ENCODE measurements around the gene AMBRA1.

The AMBRA1 gene

DNA sequence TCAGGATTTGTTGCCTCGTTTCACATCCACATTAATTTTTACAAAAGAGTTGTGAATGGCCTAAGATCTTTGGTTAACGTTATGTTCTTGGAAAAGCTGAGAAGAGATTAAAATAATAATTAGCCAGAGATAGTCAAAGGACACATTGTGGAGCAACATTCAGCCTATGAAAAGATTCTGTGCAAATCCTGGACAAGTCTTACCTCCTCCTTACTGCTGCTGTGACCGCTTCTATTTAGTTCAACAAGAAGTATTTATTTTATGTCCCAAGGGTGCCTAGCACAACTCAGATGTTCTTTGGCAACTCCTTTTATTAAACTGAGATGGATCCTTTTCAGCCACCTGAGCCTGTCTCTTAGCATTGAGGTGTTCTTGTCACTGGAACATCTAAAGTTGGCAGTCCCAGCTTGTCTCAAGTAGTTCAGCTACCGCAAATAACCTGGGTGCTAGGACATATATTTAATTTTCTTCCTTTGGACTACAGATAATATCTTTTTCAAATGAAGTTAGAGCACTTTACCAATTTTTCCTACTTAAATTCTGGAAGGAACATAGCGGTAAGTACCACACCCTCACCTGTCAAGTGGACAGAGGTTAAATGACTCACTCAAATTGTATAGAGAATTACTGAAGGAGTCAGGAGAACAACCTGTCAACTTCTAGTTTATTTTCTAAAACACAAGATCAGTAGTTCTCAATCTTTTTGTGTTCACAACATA lies 121.7 kb downstream of the AMBRA1 start:
- DNase-seq: no peak

- DNase-seq: no peak
Observed at GRCh38 chr11:46469926-46470325, 123.9 kb downstream of the AMBRA1 start.

DNA sequence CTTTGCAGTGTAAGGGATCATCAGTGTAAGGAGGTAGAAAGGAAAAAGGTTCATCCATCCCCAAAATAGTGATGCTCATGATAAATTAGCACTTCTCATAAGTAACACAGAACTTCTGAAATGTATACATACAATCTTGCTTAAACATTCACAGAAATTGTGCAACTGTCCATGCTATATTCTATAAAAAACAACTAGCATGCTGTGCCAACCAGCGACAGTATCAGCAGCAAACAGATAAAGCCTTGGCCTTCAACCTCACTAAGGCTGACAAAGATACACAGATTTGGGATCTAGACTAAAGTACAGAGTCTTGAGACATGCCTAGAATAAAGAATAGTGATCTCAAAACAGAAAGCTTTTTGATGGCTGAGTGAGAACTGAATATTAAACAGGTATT lies 128.1 kb downstream of the AMBRA1 start:
- DNase-seq: no peak

DNA sequence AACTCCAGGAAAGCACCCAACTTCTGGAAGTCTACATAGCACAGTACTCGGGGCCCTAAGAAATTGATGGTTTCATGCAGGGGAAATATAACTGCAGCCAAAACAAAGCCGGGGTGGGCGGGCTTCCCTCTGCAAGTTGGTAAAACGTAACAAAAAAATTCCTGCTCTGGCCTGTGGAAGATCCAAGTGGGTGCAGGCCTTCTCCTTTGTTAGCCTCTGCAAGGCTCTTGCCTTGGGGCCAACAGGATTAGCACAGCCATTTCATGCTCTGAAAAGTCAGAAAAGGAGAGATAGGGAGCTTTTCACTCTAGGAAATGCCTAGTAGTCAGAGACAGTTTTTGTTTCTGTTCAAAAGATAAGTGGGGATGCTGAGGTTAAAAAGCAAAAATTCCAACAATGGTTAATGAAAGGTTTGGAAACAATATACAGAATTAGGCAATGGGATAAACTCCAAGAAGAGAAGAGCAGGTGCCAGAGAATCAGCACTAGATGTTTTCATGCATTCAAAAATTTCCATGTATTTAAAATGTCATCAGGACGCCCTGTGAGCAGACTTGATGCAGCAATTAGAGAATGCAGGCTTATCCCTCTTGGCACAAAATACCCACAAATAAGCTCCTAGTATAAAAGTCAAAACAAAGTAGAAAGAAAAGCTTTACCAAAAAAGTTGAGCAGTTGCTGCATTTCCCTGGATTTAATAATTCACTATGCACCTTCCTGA lies 130.0 kb downstream of the AMBRA1 start:
- DNase-seq: no peak

- no peak for DNase-seq
Observed at GRCh38 chr11:46461461-46461927, 132.3 kb downstream of the AMBRA1 start.

DNA sequence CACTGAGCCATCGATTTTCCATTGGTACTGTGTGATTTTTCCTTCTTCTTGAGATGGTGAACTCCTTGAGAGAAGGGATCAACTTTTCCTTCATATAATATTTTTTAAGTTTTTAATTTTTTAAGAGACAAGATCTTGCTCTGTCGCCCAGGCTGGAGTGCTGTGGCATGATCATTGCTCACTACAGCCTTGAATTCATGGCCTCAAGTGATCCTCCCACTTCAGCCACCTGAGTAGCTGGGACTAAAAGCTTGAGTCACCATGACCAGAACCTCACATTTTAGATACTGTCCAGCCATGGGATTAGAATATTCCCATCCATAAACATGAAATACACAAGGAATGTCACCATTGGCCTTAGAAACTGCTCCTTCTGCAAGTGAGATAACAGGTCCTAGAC lies 135.3 kb downstream of the AMBRA1 start:
- no peak for DNase-seq

DNA sequence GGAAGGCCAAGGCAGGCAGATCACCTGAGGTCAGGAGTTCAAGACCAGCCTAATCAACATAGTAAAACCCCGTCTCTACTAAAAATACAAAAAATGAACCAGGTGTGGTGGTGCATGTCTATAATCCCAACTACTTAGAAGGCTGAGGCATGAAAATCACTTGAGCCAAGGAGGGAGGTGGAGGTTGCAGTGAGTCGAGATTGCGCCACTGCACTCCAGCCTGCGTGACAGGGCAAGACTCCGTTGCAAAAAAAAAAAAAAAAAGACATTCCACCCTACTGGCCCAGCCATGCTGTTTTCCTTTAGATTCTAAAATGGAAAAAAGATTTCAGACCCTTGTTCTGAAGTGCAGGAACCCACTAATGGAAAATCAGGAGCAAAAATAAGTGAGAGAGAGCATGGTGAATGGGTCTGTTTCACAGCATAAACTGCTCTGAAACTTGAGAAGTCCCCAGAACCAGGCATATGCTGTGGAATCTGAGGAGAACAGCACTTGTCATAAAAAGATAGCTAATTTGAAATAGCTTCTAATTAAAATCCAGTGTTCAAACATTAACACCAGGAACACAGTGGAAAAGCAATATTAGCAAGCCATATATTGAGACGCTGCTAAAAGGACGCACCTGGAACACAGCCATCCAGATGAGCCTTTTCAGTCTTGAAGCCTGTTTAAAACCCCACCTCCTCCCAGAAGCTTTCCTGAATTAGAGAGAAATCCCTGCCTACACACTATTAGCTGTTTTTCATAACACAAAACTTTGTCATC lies 136.0 kb downstream of the AMBRA1 start:
- DNase-seq: no peak

DNA sequence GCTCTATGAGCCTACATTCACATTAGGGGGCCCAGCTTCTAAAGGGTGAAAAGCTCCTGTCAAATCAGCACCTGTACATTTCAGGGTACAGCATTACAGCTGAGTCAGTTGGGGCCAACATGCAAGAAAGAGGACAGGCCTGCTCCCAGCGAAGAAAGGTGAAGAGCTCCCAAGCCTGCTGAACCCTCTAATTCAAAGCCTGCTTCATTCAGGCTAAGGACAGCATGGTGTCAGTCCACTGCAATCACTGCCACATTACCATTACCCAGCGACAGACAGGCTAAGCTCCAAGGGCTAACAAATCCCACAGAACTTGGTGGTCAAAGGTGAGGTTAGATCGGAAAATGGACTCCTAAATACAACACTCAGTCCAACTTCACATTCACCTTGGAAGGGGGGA lies 136.8 kb downstream of the AMBRA1 start:
- DNase-seq: no peak

DNA sequence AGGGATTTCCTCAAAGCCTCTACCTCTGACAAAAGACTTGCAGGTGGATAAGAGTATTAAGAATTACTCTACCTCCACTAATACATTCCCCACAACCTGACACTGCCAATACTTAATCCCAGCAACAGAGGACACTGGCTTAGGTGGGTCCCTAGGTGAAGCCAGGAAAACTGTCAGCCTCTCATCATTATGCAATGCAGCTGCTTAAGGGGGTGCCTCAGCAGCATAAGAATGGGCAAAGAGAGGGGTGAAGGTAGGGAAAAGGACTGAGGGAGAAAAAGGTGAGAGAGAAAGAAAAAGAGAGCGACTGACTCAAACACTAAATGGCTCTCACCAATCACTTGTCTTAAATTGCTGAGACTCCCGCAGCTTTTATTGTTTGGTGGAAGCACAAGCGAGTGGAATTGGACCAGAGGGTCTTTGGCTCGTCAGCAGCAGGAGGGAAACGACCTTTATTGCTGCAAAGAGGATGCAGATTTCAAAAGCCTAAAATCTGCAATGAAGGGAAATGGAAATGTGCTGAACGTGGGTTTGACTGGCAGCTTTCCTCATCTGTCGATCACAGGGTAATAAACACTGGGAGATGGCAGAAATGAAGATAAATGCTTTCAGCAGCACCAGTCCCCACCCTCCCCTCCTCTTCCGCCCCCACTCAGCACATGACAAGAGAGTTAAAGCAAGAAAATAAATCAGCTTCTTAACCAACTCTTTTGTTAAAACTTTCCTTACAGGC lies 137.4 kb downstream of the AMBRA1 start:
- no peak for DNase-seq

GRCh38 chr11:46455834-46456233 lies 138.0 kb downstream of the AMBRA1 start:
- DNase-seq: no peak

DNA sequence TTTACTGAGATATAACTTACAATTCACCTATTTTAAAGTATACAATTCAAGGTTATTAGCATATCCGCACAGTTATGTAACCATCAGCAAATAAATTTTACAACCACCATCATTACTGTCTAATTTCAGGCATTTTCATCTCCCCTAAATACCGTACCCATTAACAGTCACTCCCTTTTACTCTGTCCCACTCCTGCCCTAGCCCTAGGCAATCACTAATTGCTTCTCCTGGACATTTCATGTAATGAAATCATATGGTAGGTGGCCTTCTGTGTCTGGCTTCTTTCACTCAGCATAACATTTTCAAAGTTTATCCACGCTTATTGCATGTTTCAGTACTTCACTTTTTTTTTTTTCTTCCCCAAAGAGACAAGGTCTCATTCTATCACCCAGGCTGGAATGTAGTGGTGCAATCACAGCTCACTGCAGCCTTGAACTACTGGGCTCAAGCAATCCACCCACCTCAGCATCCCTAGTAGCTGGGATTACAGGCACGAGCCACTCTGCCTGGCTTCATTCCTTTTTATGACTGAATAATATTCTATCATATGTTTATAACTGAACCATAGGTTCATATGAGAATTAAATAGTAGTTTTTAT lies 140.8 kb downstream of the AMBRA1 start:
- no peak for DNase-seq

GRCh38 chr11:46451759-46452158 lies 142.1 kb downstream of the AMBRA1 start:
- DNase-seq: no peak

DNA sequence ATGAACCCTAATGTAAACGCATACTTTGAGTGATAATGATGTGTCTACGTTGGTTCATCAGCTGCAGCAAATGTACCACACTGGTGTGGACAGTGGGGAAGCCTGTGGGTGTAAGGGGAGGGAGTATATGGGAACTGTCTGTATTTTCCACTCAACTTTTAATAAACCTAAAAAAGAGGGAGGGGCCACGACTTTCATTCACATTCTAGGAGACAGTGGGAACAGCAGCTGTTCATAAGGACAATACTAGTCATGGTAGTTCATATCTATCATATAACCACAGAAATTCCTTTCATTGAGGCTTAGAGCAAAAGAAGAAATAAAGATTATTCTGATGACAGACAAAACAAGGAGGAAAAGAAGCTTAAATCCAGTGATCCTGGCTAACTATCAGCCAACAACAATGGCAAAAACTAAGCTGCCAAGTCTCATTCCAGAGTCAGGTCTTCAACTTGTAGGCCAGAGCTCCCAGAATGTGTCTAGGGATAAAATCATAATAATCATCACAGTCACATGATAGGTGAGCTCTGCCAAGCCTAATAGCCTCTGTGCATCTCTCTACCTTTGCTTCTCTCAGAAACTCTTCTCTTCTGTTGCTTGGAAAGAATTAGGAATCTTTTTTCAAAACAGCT lies 142.9 kb downstream of the AMBRA1 start:
- DNase-seq: no peak

DNA sequence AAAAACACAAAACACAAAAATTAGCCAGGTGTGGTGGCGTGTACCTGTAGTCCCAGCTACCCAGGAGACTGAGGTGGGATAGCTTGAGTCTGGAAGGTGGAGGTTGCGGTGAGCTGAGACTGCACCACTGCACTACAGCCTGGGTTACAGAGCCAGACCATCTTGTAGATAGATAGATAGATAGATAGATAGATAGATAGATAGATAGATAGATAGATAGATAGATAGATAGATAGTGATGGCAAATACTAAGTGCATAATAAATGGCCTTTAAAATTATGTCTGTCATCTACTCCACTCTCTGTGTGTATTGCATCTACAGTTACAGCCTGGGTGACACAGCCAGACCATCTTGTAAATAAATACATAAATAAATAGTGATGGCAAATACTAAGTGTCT lies 146.3 kb downstream of the AMBRA1 start:
- no peak for DNase-seq

DNA sequence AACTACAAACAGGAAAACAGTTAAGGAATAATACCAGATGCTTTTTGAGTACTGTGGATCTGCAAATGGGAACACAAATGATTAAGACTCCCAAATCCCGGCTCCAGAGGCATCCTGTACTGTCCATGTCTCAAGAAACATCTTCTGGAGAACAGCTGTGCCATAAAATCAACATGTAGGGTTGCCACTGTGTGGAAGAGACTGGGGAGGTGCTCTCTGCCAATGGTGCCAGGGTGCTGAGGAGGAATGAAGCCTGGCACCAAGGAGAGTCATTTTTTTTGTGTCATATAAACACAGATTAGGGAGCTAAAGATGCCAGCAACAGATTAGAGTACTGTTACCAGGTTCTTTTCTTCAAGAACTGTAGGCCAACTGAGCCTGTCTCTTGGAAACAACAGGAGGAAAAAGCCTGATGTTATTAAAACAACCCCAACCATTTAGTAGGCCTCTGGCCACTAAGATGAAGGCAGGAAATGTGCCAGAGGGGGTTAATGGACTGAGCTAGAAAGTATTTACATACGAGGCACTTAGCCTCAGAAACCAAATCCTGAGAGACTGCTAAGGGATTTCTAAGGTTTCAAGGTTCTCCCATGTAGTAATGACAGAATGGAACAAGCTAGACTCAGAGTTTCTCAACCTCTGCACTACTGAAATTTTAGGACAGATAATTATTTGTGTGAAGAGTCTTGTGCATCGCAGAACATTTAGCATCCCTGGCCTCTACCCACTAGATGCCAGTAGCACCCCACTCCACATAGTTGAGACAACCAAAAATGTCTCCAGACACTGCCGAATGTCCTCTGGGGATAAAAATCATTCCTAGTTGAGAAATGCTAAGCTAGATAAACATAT lies 147.7 kb downstream of the AMBRA1 start:
- DNase-seq: no peak

- no peak for DNase-seq
Observed at GRCh38 chr11:46445192-46445919, 148.5 kb downstream of the AMBRA1 start.

- no peak for DNase-seq
Observed at GRCh38 chr11:46444305-46444704, 149.5 kb downstream of the AMBRA1 start.

GRCh38 chr11:46438211-46438610 lies 155.6 kb downstream of the AMBRA1 start:
- no peak for DNase-seq

GRCh38 chr11:46437122-46437689 lies 156.6 kb downstream of the AMBRA1 start:
- DNase-seq: no peak

DNA sequence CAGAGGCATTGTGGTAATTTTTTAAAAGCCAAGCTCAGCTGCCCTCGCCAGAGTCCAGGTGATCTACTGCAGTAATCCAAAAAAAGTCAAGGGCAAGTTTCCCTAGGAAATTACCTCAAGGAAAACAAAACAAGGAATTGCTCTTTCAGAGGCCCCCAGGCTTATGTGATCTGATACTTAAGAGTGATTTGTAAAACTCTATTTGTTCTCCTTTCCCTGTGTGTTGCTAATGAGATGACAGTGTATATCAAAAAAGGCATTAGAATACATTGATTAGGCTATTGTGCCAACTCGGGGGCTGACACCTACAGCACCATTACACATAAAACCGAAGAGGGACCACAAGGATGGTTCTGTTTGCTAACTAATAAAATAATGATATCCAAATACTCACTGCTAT lies 157.7 kb downstream of the AMBRA1 start:
- no peak for DNase-seq

All from cortex of kidney (tissue), 1 donor.